Measurements from ENCODE around the gene FAM241B. TPM values are rescaled to one million over a fixed set of nuclear protein-coding genes. Genes with fewer than 3 reads are reported as not detected.

FAM241B gene
- total RNA-seq, 1 experiment from 2014 or later, result 24.4 TPM

GRCh38 chr10:69618746-69619145 is 11.3 kb upstream of the FAM241B start:
- no peak for ATAC-seq
- Mint-ChIP-seq H3K27ac (no peak overlapping the region), H3K9me3 (peaks cover 32% of the 10 kb centered on the region), H3K4me3 (no peak overlapping the region), H3K27me3 (ENCODE audit: low read depth) (peaks cover 8% of the 10 kb centered on the region), H3K36me3 (peaks cover 10% of the 10 kb centered on the region), H3K4me1 (peaks cover 5% of the 10 kb centered on the region; the same call in 1 of the 2 replicates)
- TF ChIP-seq E2F1 (CRISPR knock-in tag; IDR thresholded peaks at IDR 0.05) (no peak), CTCF (IDR thresholded peaks at IDR 0.05) (no peak), ZNF423 (CRISPR knock-in tag; IDR thresholded peaks at IDR 0.05) (no peak), IRF1 (CRISPR knock-in tag; IDR thresholded peaks at IDR 0.05) (no peak), CREM (CRISPR knock-in tag; IDR thresholded peaks at IDR 0.05) (no peak)
- ChIA-PET CTCF (interaction anchor here (0.9 to 2.7 kb wide), 2 partner anchors 11 to 103 kb away, joined by 4 to 10 read pairs; partner anchors contain the start of gene FAM241B), POLR2A (no interaction called here)
- no peak for DNase-seq (ENCODE audit: low spot score)

- ChIA-PET CTCF (interaction anchor here (0.9 to 2.7 kb wide), 2 partner anchors 10 to 104 kb away, joined by 4 to 10 read pairs; partner anchors contain the start of gene FAM241B), POLR2A (no interaction called here)
- H3K36me3 Mint-ChIP-seq, result peaks cover 11% of the 10 kb centered on the region
- peaks cover 10% of the 10 kb centered on the region for H3K27me3 Mint-ChIP-seq (ENCODE audit: low read depth)
- no peak for DNase-seq (ENCODE audit: low spot score)
- ATAC-seq, result no peak
- H3K9me3 Mint-ChIP-seq, result peaks cover 32% of the 10 kb centered on the region
- no peak overlapping the region for H3K27ac Mint-ChIP-seq
- TF ChIP-seq CREB1 (CRISPR knock-in tag; IDR thresholded peaks at IDR 0.05) (no peak), CBFB (CRISPR knock-in tag; IDR thresholded peaks at IDR 0.05; ENCODE audit: low read depth) (no peak), TCF7 (CRISPR knock-in tag; IDR thresholded peaks at IDR 0.05; ENCODE audit: low read depth) (no peak), FOXJ3 (CRISPR knock-in tag; IDR thresholded peaks at IDR 0.05; ENCODE audit: borderline replicate concordance) (no peak), SOX15 (CRISPR knock-in tag; IDR thresholded peaks at IDR 0.05) (no peak), SMAD4 (CRISPR knock-in tag; IDR thresholded peaks at IDR 0.05) (no peak), PREB (CRISPR knock-in tag; IDR thresholded peaks at IDR 0.05; ENCODE audit: borderline replicate concordance) (no peak), ZNF219 (CRISPR knock-in tag; IDR thresholded peaks at IDR 0.05; ENCODE audit: borderline replicate concordance) (no peak), MLX (CRISPR knock-in tag; IDR thresholded peaks at IDR 0.05) (no peak), USF2 (CRISPR knock-in tag; IDR thresholded peaks at IDR 0.05) (no peak), GRHL2 (CRISPR knock-in tag; IDR thresholded peaks at IDR 0.05; ENCODE audit: insufficient replicate concordance, severe bottlenecking) (no peak), STAT6 (CRISPR knock-in tag; conservative IDR thresholded peaks at IDR 0.05; ENCODE audit: low read depth) (no peak)
- H3K4me3 Mint-ChIP-seq, result no peak overlapping the region
- H3K4me1 Mint-ChIP-seq, result peaks cover 5% of the 10 kb centered on the region; the same call in 1 of the 2 replicates
Observed at GRCh38 chr10:69619626-69620025, 10.4 kb upstream of the FAM241B start.

Data from WTC11 (cell line).